ENCODE results near the gene NPTX1. TPM values are rescaled to one million over a fixed set of nuclear protein-coding genes. Genes with fewer than 3 reads are reported as not detected.

NPTX1 gene
- total and polyA plus RNA-seq, 4 donors, result 0.56 to 7.5 (median 1.2) TPM

DNA sequence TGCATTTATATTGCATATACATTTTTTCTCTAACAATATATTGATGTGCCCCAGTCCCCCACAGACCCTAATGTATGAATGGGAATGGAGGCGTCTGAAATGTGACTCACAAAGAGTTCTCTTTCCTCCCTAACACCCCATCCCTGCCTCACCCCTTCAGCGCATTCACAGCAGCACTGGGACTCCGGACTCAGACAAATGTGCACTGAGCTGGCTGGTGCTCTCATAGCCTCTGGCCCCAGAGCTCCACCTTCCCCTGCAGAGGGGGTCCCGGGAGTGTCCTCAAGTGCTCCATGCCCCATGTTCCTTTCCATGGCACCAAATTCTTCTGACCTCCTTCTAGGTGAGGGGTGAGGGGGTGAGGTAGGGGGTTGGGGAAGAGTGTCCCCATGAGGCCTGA, 20.6 kb downstream of the NPTX1 start:
- DNase-seq, result no peak
- no peak overlapping the region for H3K27ac ChIP-seq (ENCODE audit: low read depth in 1 of 2, low read length in 1 of 2)

DNA sequence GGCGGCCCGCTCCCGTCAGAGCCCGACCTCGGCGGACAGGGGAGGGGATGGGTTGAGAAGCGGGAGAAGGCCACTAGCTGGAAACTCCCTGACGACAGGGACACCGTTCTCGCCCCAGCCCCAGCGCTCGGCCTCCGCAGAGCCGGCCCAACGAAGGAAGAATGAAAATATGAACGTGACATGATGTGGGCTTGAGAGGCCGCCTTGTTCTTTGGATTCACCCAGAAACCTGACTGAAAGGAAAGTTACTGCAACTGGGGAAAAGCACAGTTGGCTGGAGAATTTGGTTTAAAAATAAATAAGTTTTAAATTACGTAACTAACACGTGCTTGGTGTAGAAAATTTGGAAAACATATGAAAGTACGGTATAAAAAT, 21.1 kb downstream of the NPTX1 start:
- H3K4me1 ChIP-seq (ENCODE audit: control insufficient read depth in 5 of 5, insufficient read depth in 5 of 5, low read length in 5 of 5), result peaks cover 0 to 29% (median 8%) of the 10 kb centered on the region in 5 donors
- H3K27ac ChIP-seq (ENCODE audit: low read depth in 1 of 2, low read length in 1 of 2), result peak overlapping the region; percentile 93 to 96
- TF ChIP-seq, protein P1, sequence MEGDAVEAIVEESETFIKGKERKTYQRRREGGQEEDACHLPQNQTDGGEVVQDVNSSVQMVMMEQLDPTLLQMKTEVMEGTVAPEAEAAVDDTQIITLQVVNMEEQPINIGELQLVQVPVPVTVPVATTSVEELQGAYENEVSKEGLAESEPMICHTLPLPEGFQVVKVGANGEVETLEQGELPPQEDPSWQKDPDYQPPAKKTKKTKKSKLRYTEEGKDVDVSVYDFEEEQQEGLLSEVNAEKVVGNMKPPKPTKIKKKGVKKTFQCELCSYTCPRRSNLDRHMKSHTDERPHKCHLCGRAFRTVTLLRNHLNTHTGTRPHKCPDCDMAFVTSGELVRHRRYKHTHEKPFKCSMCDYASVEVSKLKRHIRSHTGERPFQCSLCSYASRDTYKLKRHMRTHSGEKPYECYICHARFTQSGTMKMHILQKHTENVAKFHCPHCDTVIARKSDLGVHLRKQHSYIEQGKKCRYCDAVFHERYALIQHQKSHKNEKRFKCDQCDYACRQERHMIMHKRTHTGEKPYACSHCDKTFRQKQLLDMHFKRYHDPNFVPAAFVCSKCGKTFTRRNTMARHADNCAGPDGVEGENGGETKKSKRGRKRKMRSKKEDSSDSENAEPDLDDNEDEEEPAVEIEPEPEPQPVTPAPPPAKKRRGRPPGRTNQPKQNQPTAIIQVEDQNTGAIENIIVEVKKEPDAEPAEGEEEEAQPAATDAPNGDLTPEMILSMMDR (IDR thresholded peaks at IDR 0.05; ENCODE audit: control extremely low read depth, extremely low read depth), result no peak
- 6 to 10% methylated on average over 20 of the region's 20 CpGs for WGBS, 2 donors
- ATAC-seq (ENCODE audit: insufficient read depth, low FRiP score) (peak; percentile 21), DNase-seq (no peak)
- no peaks in the 10 kb centered on the region for H3K36me3 ChIP-seq (ENCODE audit: control insufficient read depth in 4 of 4, insufficient read depth in 4 of 4, low read length in 4 of 4)
- H3K27me3 ChIP-seq (ENCODE audit: control insufficient read depth in 3 of 3, insufficient read depth in 3 of 3, low read length in 2 of 3), result peaks cover 0 to 9% (median 0%) of the 10 kb centered on the region in 3 donors
- H3K4me3 ChIP-seq, result peak overlapping the region; percentile 68
- H3K9ac ChIP-seq (ENCODE audit: insufficient read depth in 1 of 2, low read length in 2 of 2), result peak overlapping the region; percentile 64 to 75
- H3K9me3 ChIP-seq (ENCODE audit: control insufficient read depth in 4 of 4, insufficient read depth in 3 of 4, low read length in 3 of 4), result no peaks in the 10 kb centered on the region

More for the DNA sequence above, 20.6 kb downstream of the NPTX1 start:
- Histone ChIP-seq H3K4me1 (ENCODE audit: control insufficient read depth in 5 of 5, insufficient read depth in 5 of 5, low read length in 5 of 5) (peaks cover 0 to 26% (median 8%) of the 10 kb centered on the region in 5 donors), H3K4me3 (no peak overlapping the region), H3K9ac (ENCODE audit: insufficient read depth in 1 of 2, low read length in 2 of 2) (peak overlapping the region in 1 of 2 donors; percentile 75), H3K9me3 (ENCODE audit: control insufficient read depth in 4 of 4, insufficient read depth in 3 of 4, low read length in 3 of 4) (no peaks in the 10 kb centered on the region), H3K27me3 (ENCODE audit: control insufficient read depth in 3 of 3, insufficient read depth in 3 of 3, low read length in 2 of 3) (peaks cover 0 to 14% (median 0%) of the 10 kb centered on the region in 3 donors), H3K36me3 (ENCODE audit: control insufficient read depth in 4 of 4, insufficient read depth in 4 of 4, low read length in 4 of 4) (no peaks in the 10 kb centered on the region)
- TF ChIP-seq, protein P1 (IDR thresholded peaks at IDR 0.05; ENCODE audit: control extremely low read depth, extremely low read depth), result no peak
- ATAC-seq (ENCODE audit: insufficient read depth, low FRiP score), result no peak
- 67 to 87% methylated on average over 4 of the region's 4 CpGs for WGBS, 2 donors

DNA sequence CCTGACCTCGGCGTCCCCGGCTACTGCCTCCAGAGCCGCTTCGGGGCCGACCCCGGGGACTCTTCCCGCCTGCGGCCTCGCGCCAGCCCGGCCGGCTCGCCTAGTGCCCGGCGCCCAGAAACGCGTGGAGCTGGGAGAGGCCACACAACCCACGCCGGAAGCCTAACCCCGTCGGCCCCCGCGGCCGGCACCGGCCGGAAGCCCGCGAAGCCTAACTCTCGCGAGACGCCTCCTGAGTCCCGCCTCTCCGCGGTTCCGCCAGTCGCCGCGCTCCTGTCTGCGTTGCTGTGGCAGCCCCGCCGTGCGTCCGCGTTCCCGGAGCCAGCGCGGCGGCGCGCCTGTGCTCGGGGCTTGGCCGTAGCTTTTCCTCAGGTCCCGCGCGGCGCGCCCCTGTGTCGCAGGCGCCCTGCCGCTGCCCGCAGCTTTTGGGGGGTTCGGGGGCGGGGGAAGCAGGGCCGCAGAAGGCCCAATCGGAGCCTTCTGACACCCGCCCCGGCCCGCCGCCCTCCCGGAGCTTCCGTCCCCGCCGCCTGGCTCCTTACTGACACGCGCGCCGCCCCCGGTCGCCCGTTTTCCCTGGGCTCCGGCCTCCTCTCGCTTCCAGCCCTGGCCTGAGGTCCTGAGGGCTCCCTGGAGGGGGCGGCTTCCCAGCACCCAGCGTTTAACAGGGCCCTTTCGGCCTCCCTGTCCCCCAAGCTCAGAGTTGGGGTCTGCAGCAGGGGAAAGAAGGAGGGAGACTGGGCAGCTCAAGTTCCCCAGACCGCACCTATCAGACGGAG, 21.7 kb downstream of the NPTX1 start:
- Histone ChIP-seq H3K36me3 (ENCODE audit: control insufficient read depth in 4 of 4, insufficient read depth in 4 of 4, low read length in 4 of 4) (no peaks in the 10 kb centered on the region), H3K27ac (ENCODE audit: low read depth in 1 of 2, low read length in 1 of 2) (peak overlapping the region; percentile 93 to 96), H3K9ac (ENCODE audit: insufficient read depth in 1 of 2, low read length in 2 of 2) (peak overlapping the region; percentile 75 to 79), H3K9me3 (ENCODE audit: control insufficient read depth in 4 of 4, insufficient read depth in 3 of 4, low read length in 3 of 4) (no peaks in the 10 kb centered on the region), H3K4me3 (peak overlapping the region; percentile 68), H3K4me1 (ENCODE audit: control insufficient read depth in 5 of 5, insufficient read depth in 5 of 5, low read length in 5 of 5) (peaks cover 0 to 34% (median 8%) of the 10 kb centered on the region in 5 donors), H3K27me3 (ENCODE audit: control insufficient read depth in 3 of 3, insufficient read depth in 3 of 3, low read length in 2 of 3) (peaks cover 0 to 7% (median 0%) of the 10 kb centered on the region in 3 donors)
- WGBS, 2 donors, result 1% methylated on average over 68 to 88 of the region's 88 CpGs
- DNase-seq (peak; percentile 96 to 99 (median 97)), ATAC-seq (ENCODE audit: insufficient read depth, low FRiP score) (peak; percentile 94)
- TF ChIP-seq, protein P1 (IDR thresholded peaks at IDR 0.05; ENCODE audit: control extremely low read depth, extremely low read depth), result no peak

All from lung (tissue), 12 donors.